Measurements from ENCODE around the gene PTBP1. TPM values are rescaled to one million over a fixed set of nuclear protein-coding genes. Genes with fewer than 3 reads are reported as not detected.
A peak's percentile ranks its signal among the peaks of the same experiment; 100 is the strongest.

Gene PTBP1
- total RNA-seq, 1 experiment from 2014 or later, result 515 TPM

DNA sequence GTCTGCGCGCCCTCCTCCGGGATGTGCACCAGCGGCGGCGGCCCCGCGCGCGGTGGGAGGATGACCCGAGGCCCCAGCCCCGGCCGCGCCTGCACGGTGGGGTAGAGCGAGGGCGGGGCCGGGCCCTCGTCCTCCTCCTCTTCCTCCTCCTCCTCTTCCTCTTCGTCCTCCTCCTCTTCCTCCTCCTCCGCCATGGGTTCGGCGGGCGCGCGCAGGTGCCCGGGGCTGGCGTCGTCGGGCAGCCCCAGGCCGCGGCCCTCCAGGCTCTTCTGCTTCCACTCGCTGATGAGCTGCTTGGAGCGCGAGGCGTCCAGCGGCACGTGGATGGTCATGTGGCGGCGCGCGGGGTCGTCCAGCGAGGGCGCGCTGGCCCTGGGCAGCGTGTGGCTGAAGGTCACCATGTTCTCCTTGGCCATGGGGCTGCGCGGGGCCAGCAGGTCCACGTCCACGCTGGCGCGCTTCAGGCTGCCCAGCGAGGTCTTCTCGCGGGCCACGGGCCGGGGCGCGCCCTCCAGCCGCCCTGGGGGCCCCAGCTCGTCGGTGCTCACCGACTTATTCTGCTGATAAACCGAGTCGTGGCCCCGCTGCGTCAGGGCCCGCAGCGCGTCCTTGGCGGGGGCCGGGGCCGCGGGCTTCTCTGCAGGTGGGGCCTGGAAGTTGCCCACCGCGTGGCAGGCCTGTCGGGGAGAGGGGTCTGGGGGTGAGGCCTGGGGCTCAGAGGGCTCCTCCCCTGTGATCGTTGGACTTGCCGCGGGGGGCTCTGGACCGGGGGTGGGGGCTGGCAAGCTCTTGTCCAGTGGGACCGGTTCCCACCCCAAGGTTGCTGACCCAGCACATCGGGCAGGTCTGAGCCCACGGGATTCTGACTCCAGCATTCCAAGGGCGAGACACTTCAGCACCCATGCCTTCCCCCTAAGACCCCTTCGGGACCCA is 16.2 kb downstream of the PTBP1 start:
- intact Hi-C loops (cut with micrococcal nuclease; ENCODE audit: unreplicated experiment), result no loop called here
- peaks cover 3% of the 10 kb centered on the region for H3K36me3 ChIP-seq (ENCODE audit: control insufficient read depth, insufficient read depth, low read length)
- POLR2A ChIA-PET, result no interaction called here
- no peaks in the 10 kb centered on the region for H3K9me3 ChIP-seq (ENCODE audit: control insufficient read depth, insufficient read depth, low read depth, low read length)
- H3K27me3 ChIP-seq (ENCODE audit: control insufficient read depth, insufficient read depth, low read length), result no peaks in the 10 kb centered on the region
- in situ Hi-C loops (cut with HindIII; ENCODE audit: low pct_unique_long_range_greater_than_20kb, low sequenced_read_pairs), result no loop called here
- DNase-seq (ENCODE audit: low read depth, low spot score) (no peak), ATAC-seq (peak; percentile 11; the same call in 1 of the 2 replicates)
- TF ChIP-seq POLR2AphosphoS5 (IDR thresholded peaks at IDR 0.05; ENCODE audit: low read depth, low read length) (no peak; the same call in 1 of the 2 replicates), SIN3A (IDR thresholded peaks at IDR 0.05; ENCODE audit: borderline replicate concordance, insufficient read depth, low read depth, low read length) (no peak), TCF7L2 (IDR thresholded peaks at IDR 0.05; ENCODE audit: low read depth, low read length) (no peak)
- TF ChIP-seq, protein P1, sequence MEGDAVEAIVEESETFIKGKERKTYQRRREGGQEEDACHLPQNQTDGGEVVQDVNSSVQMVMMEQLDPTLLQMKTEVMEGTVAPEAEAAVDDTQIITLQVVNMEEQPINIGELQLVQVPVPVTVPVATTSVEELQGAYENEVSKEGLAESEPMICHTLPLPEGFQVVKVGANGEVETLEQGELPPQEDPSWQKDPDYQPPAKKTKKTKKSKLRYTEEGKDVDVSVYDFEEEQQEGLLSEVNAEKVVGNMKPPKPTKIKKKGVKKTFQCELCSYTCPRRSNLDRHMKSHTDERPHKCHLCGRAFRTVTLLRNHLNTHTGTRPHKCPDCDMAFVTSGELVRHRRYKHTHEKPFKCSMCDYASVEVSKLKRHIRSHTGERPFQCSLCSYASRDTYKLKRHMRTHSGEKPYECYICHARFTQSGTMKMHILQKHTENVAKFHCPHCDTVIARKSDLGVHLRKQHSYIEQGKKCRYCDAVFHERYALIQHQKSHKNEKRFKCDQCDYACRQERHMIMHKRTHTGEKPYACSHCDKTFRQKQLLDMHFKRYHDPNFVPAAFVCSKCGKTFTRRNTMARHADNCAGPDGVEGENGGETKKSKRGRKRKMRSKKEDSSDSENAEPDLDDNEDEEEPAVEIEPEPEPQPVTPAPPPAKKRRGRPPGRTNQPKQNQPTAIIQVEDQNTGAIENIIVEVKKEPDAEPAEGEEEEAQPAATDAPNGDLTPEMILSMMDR (IDR thresholded peaks at IDR 0.05), result no peak
- TF ChIP-seq, protein P2, sequence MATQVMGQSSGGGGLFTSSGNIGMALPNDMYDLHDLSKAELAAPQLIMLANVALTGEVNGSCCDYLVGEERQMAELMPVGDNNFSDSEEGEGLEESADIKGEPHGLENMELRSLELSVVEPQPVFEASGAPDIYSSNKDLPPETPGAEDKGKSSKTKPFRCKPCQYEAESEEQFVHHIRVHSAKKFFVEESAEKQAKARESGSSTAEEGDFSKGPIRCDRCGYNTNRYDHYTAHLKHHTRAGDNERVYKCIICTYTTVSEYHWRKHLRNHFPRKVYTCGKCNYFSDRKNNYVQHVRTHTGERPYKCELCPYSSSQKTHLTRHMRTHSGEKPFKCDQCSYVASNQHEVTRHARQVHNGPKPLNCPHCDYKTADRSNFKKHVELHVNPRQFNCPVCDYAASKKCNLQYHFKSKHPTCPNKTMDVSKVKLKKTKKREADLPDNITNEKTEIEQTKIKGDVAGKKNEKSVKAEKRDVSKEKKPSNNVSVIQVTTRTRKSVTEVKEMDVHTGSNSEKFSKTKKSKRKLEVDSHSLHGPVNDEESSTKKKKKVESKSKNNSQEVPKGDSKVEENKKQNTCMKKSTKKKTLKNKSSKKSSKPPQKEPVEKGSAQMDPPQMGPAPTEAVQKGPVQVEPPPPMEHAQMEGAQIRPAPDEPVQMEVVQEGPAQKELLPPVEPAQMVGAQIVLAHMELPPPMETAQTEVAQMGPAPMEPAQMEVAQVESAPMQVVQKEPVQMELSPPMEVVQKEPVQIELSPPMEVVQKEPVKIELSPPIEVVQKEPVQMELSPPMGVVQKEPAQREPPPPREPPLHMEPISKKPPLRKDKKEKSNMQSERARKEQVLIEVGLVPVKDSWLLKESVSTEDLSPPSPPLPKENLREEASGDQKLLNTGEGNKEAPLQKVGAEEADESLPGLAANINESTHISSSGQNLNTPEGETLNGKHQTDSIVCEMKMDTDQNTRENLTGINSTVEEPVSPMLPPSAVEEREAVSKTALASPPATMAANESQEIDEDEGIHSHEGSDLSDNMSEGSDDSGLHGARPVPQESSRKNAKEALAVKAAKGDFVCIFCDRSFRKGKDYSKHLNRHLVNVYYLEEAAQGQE (IDR thresholded peaks at IDR 0.05; ENCODE audit: insufficient read depth in 1 of 2, low read depth in 2 of 2, low read length in 1 of 2), result no peak
- H3K27ac ChIP-seq (ENCODE audit: low read length), result no peak overlapping the region
- CTCF ChIA-PET, result no interaction called here
- H3K4me3 ChIP-seq (ENCODE audit: low read depth in 2 of 2, low read length in 2 of 2), result no peak overlapping the region
- no peaks in the 10 kb centered on the region for H3K4me1 ChIP-seq (ENCODE audit: control insufficient read depth, insufficient read depth, low read length)
- BruUV-seq (replicated peaks), result no TSS peak

DNA sequence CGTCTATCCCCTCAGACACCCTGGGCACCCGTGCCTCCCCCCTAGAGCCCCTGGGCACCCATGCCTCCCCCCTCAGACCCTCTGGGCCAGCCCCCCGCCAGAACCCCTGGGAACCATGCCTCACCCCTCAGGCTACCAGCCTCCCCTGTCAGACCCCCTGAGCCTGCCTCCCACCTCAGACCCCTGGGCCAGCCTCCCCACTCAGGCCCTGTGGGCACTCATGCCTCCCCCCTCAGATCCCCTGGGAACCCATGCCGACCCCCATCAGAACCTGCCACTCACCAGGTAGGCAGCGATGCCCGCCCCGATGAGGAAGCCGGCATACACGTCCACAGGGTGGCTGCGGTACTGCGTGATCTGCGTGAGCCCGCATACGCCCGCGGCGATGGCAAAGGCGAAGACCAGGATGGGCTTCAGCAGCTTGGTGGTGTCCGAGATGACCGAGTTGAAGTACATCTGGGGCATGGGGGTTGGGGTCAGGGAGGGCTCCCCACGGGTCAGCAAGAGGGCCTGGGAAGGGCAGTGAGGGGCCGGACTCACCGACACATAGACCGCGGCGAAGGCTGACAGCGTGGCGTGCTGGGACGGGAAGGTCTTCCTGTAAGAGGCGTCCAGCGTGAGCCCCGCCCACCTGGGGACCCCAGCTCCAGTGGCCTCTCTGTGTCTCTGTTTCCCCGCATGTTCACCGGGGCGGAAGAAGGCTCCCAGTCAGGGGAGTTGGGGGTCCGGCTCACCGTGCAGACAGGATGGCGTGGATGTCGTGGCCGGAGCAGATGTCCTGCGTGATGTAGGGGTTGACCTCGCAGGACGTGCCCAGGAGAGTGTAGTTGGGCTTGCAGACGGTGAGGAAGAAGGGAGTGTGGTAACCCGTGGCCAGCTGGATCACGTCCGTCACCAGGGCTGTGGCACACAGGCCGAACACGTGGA is 17.2 kb downstream of the PTBP1 start:
- POLR2A ChIA-PET, result no interaction called here
- H3K36me3 ChIP-seq (ENCODE audit: control insufficient read depth, insufficient read depth, low read length), result no peaks in the 10 kb centered on the region; the same call in 1 of the 2 replicates

More for the DNA sequence above, 17.2 kb downstream of the PTBP1 start:
- no peak overlapping the region for H3K27ac ChIP-seq (ENCODE audit: low read length)
- no peaks in the 10 kb centered on the region for H3K27me3 ChIP-seq (ENCODE audit: control insufficient read depth, insufficient read depth, low read length)
- DNase-seq (ENCODE audit: low read depth, low spot score) (no peak), ATAC-seq (peak; percentile 7; the same call in 1 of the 2 replicates)
- no TSS peak for BruUV-seq (replicated peaks)
- no peaks in the 10 kb centered on the region for H3K9me3 ChIP-seq (ENCODE audit: control insufficient read depth, insufficient read depth, low read depth, low read length)
- CTCF ChIA-PET, result no interaction called here
- H3K4me1 ChIP-seq (ENCODE audit: control insufficient read depth, insufficient read depth, low read length), result no peaks in the 10 kb centered on the region
- intact Hi-C loops (cut with micrococcal nuclease; ENCODE audit: unreplicated experiment) (no loop called here), in situ Hi-C loops (cut with HindIII; ENCODE audit: low pct_unique_long_range_greater_than_20kb, low sequenced_read_pairs) (no loop called here)
- TF ChIP-seq, protein P2 (IDR thresholded peaks at IDR 0.05; ENCODE audit: insufficient read depth in 1 of 2, low read depth in 2 of 2, low read length in 1 of 2), result no peak
- no peak for TF ChIP-seq SIN3A (IDR thresholded peaks at IDR 0.05; ENCODE audit: borderline replicate concordance, insufficient read depth, low read depth, low read length)
- TF ChIP-seq, protein P1 (IDR thresholded peaks at IDR 0.05), result no peak
- TF ChIP-seq TCF7L2 (IDR thresholded peaks at IDR 0.05; ENCODE audit: low read depth, low read length), result no peak
- TF ChIP-seq POLR2AphosphoS5 (IDR thresholded peaks at IDR 0.05; ENCODE audit: low read depth, low read length), result no peak
- H3K4me3 ChIP-seq (ENCODE audit: low read depth in 2 of 2, low read length in 2 of 2), result no peak overlapping the region

All from Panc1 (cell line).